ENCODE data around the gene SAMHD1.

SAMHD1 gene

GRCh38 chr20:36860339-36860738, 91.2 kb downstream of the SAMHD1 start:
- H3K4me1 ChIP-seq (ENCODE audit: control extremely low read depth in 1 of 4, control insufficient read depth in 4 of 4, insufficient read depth in 4 of 4, low read length in 3 of 4), result peaks cover 0 to 44% (median 41%) of the 10 kb centered on the region in 4 experiments
- H3K9me3 ChIP-seq (ENCODE audit: control extremely low read depth in 1 of 5, control insufficient read depth in 4 of 5, insufficient read depth in 2 of 5, low read depth in 1 of 5, low read length in 4 of 5), result no peaks in the 10 kb centered on the region
- CTCF ChIA-PET, result interaction anchor here (1.7 to 4.5 kb wide), 4 partner anchors 24 to 86 kb away, joined by 4 to 23 read pairs (median 6); partner anchors contain the start of gene DSN1
- H3K27me3 ChIP-seq (replicated peaks in 2 of 5; ENCODE audit: control insufficient read depth in 4 of 5, insufficient read depth in 5 of 5, low read length in 4 of 5), result peaks cover 0 to 5% (median 0%) of the 10 kb centered on the region in 5 experiments
- POLR2A ChIA-PET, result interaction anchor here (0.6 kb wide), 1 partner anchor 214 kb away, joined by 5 read pairs; the partner anchor contains the start of gene SLA2
- WGBS (ENCODE audit: insufficient coverage), result 95% methylated on average over 5 of the region's 5 CpGs
- no peak overlapping the region for H3K4me3 ChIP-seq (ENCODE audit: control insufficient read depth in 1 of 7, extremely low read depth in 1 of 7, insufficient read depth in 4 of 7, low read depth in 2 of 7, low read length in 6 of 7)
- H3K36me3 ChIP-seq (ENCODE audit: control insufficient read depth in 4 of 4, insufficient read depth in 4 of 4, low read length in 3 of 4), result peaks cover 0 to 8% (median 3%) of the 10 kb centered on the region in 4 experiments
- peak overlapping the region in 1 of 2 experiments; percentile 16 for H3K27ac ChIP-seq (ENCODE audit: insufficient read depth in 1 of 2, low read depth in 1 of 2, low read length in 2 of 2, poor library complexity in 1 of 2, severe bottlenecking in 2 of 2)
- DNase-seq, result no peak

DNA sequence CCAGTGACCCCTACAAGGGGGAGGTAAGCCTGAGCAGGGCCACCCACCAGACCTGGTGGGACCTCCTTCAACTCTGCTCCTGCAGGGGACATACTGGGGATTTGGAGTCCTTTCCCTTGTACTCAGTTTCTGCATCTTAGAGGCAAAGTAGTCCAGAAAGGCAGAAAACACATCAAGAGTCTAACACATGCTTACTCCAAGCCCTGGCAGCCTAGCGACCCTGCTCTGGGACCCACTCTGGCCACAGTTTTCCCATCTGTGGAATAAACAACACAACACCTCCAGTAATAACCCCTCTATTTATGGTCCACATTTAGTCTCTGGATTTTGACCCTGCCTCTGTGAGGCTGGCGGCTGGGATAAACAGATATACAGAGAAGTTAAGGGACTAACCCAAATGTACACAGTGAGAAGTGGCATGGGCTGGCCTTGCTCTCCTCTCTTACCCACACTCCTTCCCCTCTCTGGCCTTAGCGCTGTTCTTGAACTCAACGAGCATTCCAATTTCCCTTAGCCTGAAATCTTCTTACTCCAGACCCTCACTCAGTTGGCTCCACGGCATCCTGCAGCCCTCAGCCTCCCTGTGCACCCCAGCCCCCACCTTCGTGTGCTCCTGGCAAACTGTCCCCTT, 91.7 kb downstream of the SAMHD1 start:
- WGBS (ENCODE audit: insufficient coverage), result 72% methylated on average over 5 of the region's 6 CpGs
- Histone ChIP-seq H3K9me3 (ENCODE audit: control extremely low read depth in 1 of 5, control insufficient read depth in 4 of 5, insufficient read depth in 2 of 5, low read depth in 1 of 5, low read length in 4 of 5) (no peaks in the 10 kb centered on the region), H3K4me3 (ENCODE audit: control insufficient read depth in 1 of 7, extremely low read depth in 1 of 7, insufficient read depth in 4 of 7, low read depth in 2 of 7, low read length in 6 of 7) (no peak overlapping the region), H3K4me1 (ENCODE audit: control extremely low read depth in 1 of 4, control insufficient read depth in 4 of 4, insufficient read depth in 4 of 4, low read length in 3 of 4) (peaks cover 0 to 44% (median 41%) of the 10 kb centered on the region in 4 experiments), H3K27ac (ENCODE audit: insufficient read depth in 1 of 2, low read depth in 1 of 2, low read length in 2 of 2, poor library complexity in 1 of 2, severe bottlenecking in 2 of 2) (peak overlapping the region in 1 of 2 experiments; percentile 16), H3K36me3 (ENCODE audit: control insufficient read depth in 4 of 4, insufficient read depth in 4 of 4, low read length in 3 of 4) (peaks cover 0 to 9% (median 3%) of the 10 kb centered on the region in 4 experiments), H3K27me3 (replicated peaks in 2 of 5; ENCODE audit: control insufficient read depth in 4 of 5, insufficient read depth in 5 of 5, low read length in 4 of 5) (peaks cover 0 to 3% (median 0%) of the 10 kb centered on the region in 5 experiments)
- POLR2A ChIA-PET, result interaction anchor here (0.6 kb wide), 1 partner anchor 213 kb away, joined by 5 read pairs; the partner anchor contains the start of gene SLA2
- CTCF ChIA-PET, result interaction anchor here (2.1 kb wide), 1 partner anchor 27 kb away, joined by 6 read pairs; no protein-coding TSS in a partner anchor
- no peak for DNase-seq

DNA sequence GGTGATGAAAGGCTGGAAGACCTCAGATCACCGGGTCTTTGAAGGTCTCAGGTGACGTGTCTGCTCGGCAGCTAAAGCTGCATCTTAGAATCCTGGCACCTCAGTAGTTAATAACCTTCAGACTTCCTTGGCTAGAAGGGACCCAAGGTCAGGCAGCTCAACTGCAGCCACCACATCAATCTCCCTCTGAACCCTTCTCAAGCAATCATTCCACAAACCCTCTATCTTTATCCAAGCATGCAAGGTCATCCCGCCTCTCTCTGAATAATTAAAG, 92.3 kb downstream of the SAMHD1 start:
- 100% methylated on average over 2 of the region's 4 CpGs for WGBS (ENCODE audit: insufficient coverage)

DNA sequence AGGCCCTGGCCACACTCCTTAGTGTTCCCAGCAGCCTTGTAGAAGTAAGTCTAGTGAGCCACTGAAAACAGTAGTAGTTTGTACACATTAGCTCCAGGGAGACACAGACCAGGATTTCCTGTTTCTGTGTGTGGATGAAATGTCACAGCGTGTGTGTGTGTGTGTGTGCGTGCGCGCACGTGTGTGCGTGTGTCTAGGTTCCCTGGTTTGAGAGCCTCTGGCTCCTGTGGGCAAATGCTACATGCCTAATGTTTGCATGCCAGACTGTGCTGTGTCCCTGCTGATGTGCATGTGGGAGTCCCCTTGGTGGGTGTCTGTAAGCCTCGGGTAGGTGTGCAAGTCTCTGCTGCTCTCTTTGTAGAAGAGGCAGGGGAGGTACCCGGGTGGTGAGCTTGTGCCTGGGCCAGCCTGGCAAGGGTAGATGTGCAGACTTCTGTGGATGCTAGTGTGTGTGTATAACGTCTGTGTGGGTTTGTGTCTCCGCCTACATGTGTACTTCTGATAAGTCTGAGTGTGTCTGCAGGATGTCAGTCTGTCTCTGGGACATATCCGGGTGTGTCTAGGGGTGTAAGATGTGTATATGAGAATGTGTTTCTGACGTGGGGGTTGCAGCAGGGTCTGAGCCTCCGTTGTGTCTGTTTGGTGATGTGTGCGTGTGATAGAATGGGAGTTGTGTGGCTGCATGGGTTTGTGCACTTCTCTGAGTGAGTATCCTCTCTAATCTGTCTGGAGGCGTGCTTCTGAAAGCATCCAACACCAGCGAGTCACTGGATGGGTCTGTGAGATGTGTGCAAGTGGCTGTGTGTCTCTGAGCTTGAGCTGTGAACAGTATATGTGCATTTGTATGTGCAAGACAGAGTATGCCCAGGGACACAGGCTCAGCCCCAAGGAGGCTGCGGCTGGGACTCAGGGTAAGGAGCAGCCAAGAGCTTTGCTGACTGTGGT, 94.5 kb downstream of the SAMHD1 start:
- Histone ChIP-seq H3K27me3 (replicated peaks in 2 of 5; ENCODE audit: control insufficient read depth in 4 of 5, insufficient read depth in 5 of 5, low read length in 4 of 5) (no peaks in the 10 kb centered on the region), H3K9me3 (ENCODE audit: control extremely low read depth in 1 of 5, control insufficient read depth in 4 of 5, insufficient read depth in 2 of 5, low read depth in 1 of 5, low read length in 4 of 5) (no peaks in the 10 kb centered on the region), H3K27ac (ENCODE audit: insufficient read depth in 1 of 2, low read depth in 1 of 2, low read length in 2 of 2, poor library complexity in 1 of 2, severe bottlenecking in 2 of 2) (peak overlapping the region in 1 of 2 experiments; percentile 71), H3K4me1 (ENCODE audit: control extremely low read depth in 1 of 4, control insufficient read depth in 4 of 4, insufficient read depth in 4 of 4, low read length in 3 of 4) (peaks cover 0 to 30% (median 27%) of the 10 kb centered on the region in 4 experiments), H3K36me3 (ENCODE audit: control insufficient read depth in 4 of 4, insufficient read depth in 4 of 4, low read length in 3 of 4) (peaks cover 0 to 12% (median 5%) of the 10 kb centered on the region in 4 experiments), H3K4me3 (ENCODE audit: control insufficient read depth in 1 of 7, extremely low read depth in 1 of 7, insufficient read depth in 4 of 7, low read depth in 2 of 7, low read length in 6 of 7) (peak overlapping the region in 1 of 7 experiments; percentile 12)
- WGBS (ENCODE audit: insufficient coverage), result 44% methylated on average over 16 of the region's 17 CpGs
- ChIA-PET CTCF (interaction anchor here (1.0 to 3.8 kb wide), 8 partner anchors 10 to 213 kb away, joined by 3 to 29 read pairs (median 6); no protein-coding TSS in a partner anchor), POLR2A (interaction anchor here (0.6 kb wide), 1 partner anchor 48 kb away, joined by 3 read pairs; no protein-coding TSS in a partner anchor)
- DNase-seq, result peak; percentile 88 to 95 (median 94)

More for the DNA sequence above, 92.3 kb downstream of the SAMHD1 start:
- Histone ChIP-seq H3K4me3 (ENCODE audit: control insufficient read depth in 1 of 7, extremely low read depth in 1 of 7, insufficient read depth in 4 of 7, low read depth in 2 of 7, low read length in 6 of 7) (no peak overlapping the region), H3K27ac (ENCODE audit: insufficient read depth in 1 of 2, low read depth in 1 of 2, low read length in 2 of 2, poor library complexity in 1 of 2, severe bottlenecking in 2 of 2) (no peak overlapping the region), H3K36me3 (ENCODE audit: control insufficient read depth in 4 of 4, insufficient read depth in 4 of 4, low read length in 3 of 4) (peaks cover 0 to 9% (median 3%) of the 10 kb centered on the region in 4 experiments), H3K9me3 (ENCODE audit: control extremely low read depth in 1 of 5, control insufficient read depth in 4 of 5, insufficient read depth in 2 of 5, low read depth in 1 of 5, low read length in 4 of 5) (no peaks in the 10 kb centered on the region), H3K4me1 (ENCODE audit: control extremely low read depth in 1 of 4, control insufficient read depth in 4 of 4, insufficient read depth in 4 of 4, low read length in 3 of 4) (peaks cover 0 to 41% (median 39%) of the 10 kb centered on the region in 4 experiments), H3K27me3 (replicated peaks in 2 of 5; ENCODE audit: control insufficient read depth in 4 of 5, insufficient read depth in 5 of 5, low read length in 4 of 5) (no peaks in the 10 kb centered on the region)
- CTCF ChIA-PET, result no interaction called here
- DNase-seq, result no peak
- POLR2A ChIA-PET, result no interaction called here

DNA sequence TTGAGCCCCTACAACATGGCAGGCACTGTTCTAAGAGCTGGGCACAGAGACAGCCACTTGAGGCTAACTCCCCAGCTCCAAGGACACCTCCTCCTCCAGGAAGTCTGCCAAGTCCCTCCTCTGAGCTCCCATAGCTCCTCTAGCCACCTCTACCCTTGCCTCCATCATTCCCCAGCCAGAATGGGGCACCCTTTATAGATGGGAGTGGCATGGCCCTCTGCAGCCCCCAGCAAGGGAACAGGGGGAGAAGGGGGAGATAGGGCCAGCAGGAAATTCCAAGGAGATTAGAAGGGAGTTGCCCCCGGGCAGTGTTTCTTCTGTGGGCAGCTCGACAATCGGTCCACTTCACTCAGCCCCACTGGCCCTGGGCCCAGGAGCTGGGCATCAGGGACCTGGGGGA, 95.3 kb downstream of the SAMHD1 start:
- peaks cover 0 to 23% (median 19%) of the 10 kb centered on the region in 4 experiments for H3K4me1 ChIP-seq (ENCODE audit: control extremely low read depth in 1 of 4, control insufficient read depth in 4 of 4, insufficient read depth in 4 of 4, low read length in 3 of 4)
- WGBS (ENCODE audit: insufficient coverage), result 58% methylated on average over 3 of the region's 3 CpGs
- peaks cover 0 to 12% (median 5%) of the 10 kb centered on the region in 4 experiments for H3K36me3 ChIP-seq (ENCODE audit: control insufficient read depth in 4 of 4, insufficient read depth in 4 of 4, low read length in 3 of 4)
- POLR2A ChIA-PET, result interaction anchor here (0.6 kb wide), 1 partner anchor 47 kb away, joined by 3 read pairs; no protein-coding TSS in a partner anchor
- no peak for DNase-seq
- H3K27ac ChIP-seq (ENCODE audit: insufficient read depth in 1 of 2, low read depth in 1 of 2, low read length in 2 of 2, poor library complexity in 1 of 2, severe bottlenecking in 2 of 2), result peak overlapping the region in 1 of 2 experiments; percentile 71
- CTCF ChIA-PET, result interaction anchor here (1.0 to 3.8 kb wide), 8 partner anchors 9 to 212 kb away, joined by 3 to 29 read pairs (median 6); no protein-coding TSS in a partner anchor
- peak overlapping the region in 1 of 7 experiments; percentile 12 for H3K4me3 ChIP-seq (ENCODE audit: control insufficient read depth in 1 of 7, extremely low read depth in 1 of 7, insufficient read depth in 4 of 7, low read depth in 2 of 7, low read length in 6 of 7)
- no peaks in the 10 kb centered on the region for H3K27me3 ChIP-seq (replicated peaks in 2 of 5; ENCODE audit: control insufficient read depth in 4 of 5, insufficient read depth in 5 of 5, low read length in 4 of 5)
- H3K9me3 ChIP-seq (ENCODE audit: control extremely low read depth in 1 of 5, control insufficient read depth in 4 of 5, insufficient read depth in 2 of 5, low read depth in 1 of 5, low read length in 4 of 5), result no peaks in the 10 kb centered on the region

DNA sequence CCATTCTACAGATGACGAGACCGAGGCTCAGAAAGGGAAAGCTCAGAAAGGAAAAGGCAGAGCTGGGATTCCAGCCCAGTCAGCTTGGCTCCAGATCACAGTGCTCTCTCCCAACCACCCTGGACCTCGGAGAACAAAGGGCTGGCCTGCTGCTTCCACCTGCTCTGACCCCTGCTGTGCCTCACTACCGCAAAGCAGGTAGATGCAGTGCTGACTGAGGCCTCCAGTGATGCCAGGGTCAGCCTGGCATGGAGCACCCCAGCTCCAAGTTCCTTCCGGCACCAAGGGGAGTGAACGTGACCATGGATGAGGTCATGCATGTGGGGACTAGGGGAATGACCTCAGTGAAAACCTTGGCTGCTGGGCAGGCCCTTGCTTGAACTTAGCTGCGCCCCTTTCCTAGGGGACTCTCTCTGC, 96.3 kb downstream of the SAMHD1 start:
- H3K27ac ChIP-seq (ENCODE audit: insufficient read depth in 1 of 2, low read depth in 1 of 2, low read length in 2 of 2, poor library complexity in 1 of 2, severe bottlenecking in 2 of 2), result no peak overlapping the region
- H3K9me3 ChIP-seq (ENCODE audit: control extremely low read depth in 1 of 5, control insufficient read depth in 4 of 5, insufficient read depth in 2 of 5, low read depth in 1 of 5, low read length in 4 of 5), result peaks cover 0 to 3% (median 3%) of the 10 kb centered on the region in 5 experiments
- H3K4me1 ChIP-seq (ENCODE audit: control extremely low read depth in 1 of 4, control insufficient read depth in 4 of 4, insufficient read depth in 4 of 4, low read length in 3 of 4), result peaks cover 0 to 19% (median 18%) of the 10 kb centered on the region in 4 experiments
- CTCF ChIA-PET, result interaction anchor here (1.2 to 3.8 kb wide), 7 partner anchors 9 to 47 kb away, joined by 3 to 29 read pairs (median 5); a partner anchor contains a TSS
- no peaks in the 10 kb centered on the region for H3K27me3 ChIP-seq (replicated peaks in 2 of 5; ENCODE audit: control insufficient read depth in 4 of 5, insufficient read depth in 5 of 5, low read length in 4 of 5)
- no peak for DNase-seq
- POLR2A ChIA-PET, result no interaction called here
- H3K36me3 ChIP-seq (ENCODE audit: control insufficient read depth in 4 of 4, insufficient read depth in 4 of 4, low read length in 3 of 4), result peaks cover 0 to 15% (median 5%) of the 10 kb centered on the region in 4 experiments
- 92% methylated on average over 7 of the region's 7 CpGs for WGBS (ENCODE audit: insufficient coverage)
- no peak overlapping the region for H3K4me3 ChIP-seq (ENCODE audit: control insufficient read depth in 1 of 7, extremely low read depth in 1 of 7, insufficient read depth in 4 of 7, low read depth in 2 of 7, low read length in 6 of 7)
